Urinary bladder (tissue), 4 donors: ENCODE results near the gene SLC10A7. TPM values are rescaled to one million over a fixed set of nuclear protein-coding genes. Genes with fewer than 3 reads are reported as not detected.

Source experiments
- DNase-seq: peaks from one replicate; pipeline ENCODE4 v3.0.0-alpha.2; 2015; ENCODE audit errors: extremely low spot score
- H3K27ac ChIP-seq: one replicate; pipeline ENCODE4 v1.5.1; 2013; ENCODE audit warnings: low read depth, mild to moderate bottlenecking, moderate library complexity
- H3K36me3 ChIP-seq: one replicate; pipeline ENCODE4 v1.6.1; 2013; ENCODE audit warnings: mild to moderate bottlenecking, moderate library complexity; ENCODE audit not compliant: insufficient read depth
- H3K4me1 ChIP-seq: one replicate; pipeline ENCODE4 v1.6.1; 2013; ENCODE audit warnings: mild to moderate bottlenecking, moderate library complexity; ENCODE audit not compliant: insufficient read depth
- H3K4me3 ChIP-seq: one replicate; pipeline ENCODE4 v1.5.1; 2013; ENCODE audit warnings: low read depth, low read length
- WGBS: extraction: QIAGEN DNeasy Blood & Tissue Kit; methylation state at CpG from one replicate; pipeline ENCODE4 v1.1.7; 2013; 5-methylcytosine and 5-hydroxymethylcytosine counted together
- polyA plus RNA-seq: library from polyadenylated mRNA; stranded (reverse); fragments of 200-250 nt; gene quantifications from one replicate; pipeline ENCODE4 v1.2.3, GENCODE V29; 2013
- total RNA-seq: library from RNA; depleted of rRNA; stranded (reverse); fragments of >200 nt; gene quantifications from one replicate; pipeline ENCODE4 v1.2.3, GENCODE V29; 2014
- donor health status: healthy with polysubstance abuse.
- donor health status: healthy.

The SLC10A7 gene
- total and polyA plus RNA-seq, 2 donors: 5.4 to 42.9 TPM

GRCh38 chr4:146260521-146260920 is 261.2 kb downstream of the SLC10A7 start:
- H3K36me3 ChIP-seq: no peaks in the 10 kb centered on the region
- no peaks in the 10 kb centered on the region for H3K4me1 ChIP-seq
- DNase-seq: no peak
- WGBS: 95% methylated on average over 4 of the region's 4 CpGs
- H3K4me3 ChIP-seq: no peak overlapping the region
- H3K27ac ChIP-seq: no peak overlapping the region

GRCh38 chr4:146257511-146257910 is 264.2 kb downstream of the SLC10A7 start:
- 92% methylated on average over 1 of the region's 1 CpG for WGBS
- Histone ChIP-seq H3K27ac (no peak overlapping the region), H3K4me1 (no peaks in the 10 kb centered on the region), H3K36me3 (no peaks in the 10 kb centered on the region), H3K4me3 (no peak overlapping the region)
- DNase-seq: no peak

- Histone ChIP-seq H3K36me3 (no peaks in the 10 kb centered on the region), H3K4me3 (no peak overlapping the region), H3K4me1 (no peaks in the 10 kb centered on the region), H3K27ac (no peak overlapping the region)
- no peak for DNase-seq
- 63% methylated on average over 1 of the region's 1 CpG for WGBS
These were observed 265.4 kb downstream of the SLC10A7 start for GRCh38 chr4:146256328-146256727.

- Histone ChIP-seq H3K4me1 (no peaks in the 10 kb centered on the region), H3K36me3 (no peaks in the 10 kb centered on the region), H3K27ac (no peak overlapping the region), H3K4me3 (no peak overlapping the region)
- 57% methylated on average over 3 of the region's 3 CpGs for WGBS
- DNase-seq: no peak
These were observed 265.9 kb downstream of the SLC10A7 start for GRCh38 chr4:146255874-146256273.

- H3K4me1 ChIP-seq: no peaks in the 10 kb centered on the region
- no peak overlapping the region for H3K27ac ChIP-seq
- no peak for DNase-seq
- no peak overlapping the region for H3K4me3 ChIP-seq
- WGBS: 91% methylated on average over 1 of the region's 1 CpG
- no peaks in the 10 kb centered on the region for H3K36me3 ChIP-seq
These were observed 266.3 kb downstream of the SLC10A7 start for GRCh38 chr4:146255463-146255862.

GRCh38 chr4:146252969-146253611 is 268.6 kb downstream of the SLC10A7 start:
- WGBS: 81% methylated on average over 5 of the region's 5 CpGs
- no peak for DNase-seq
- Histone ChIP-seq H3K27ac (no peak overlapping the region), H3K36me3 (no peaks in the 10 kb centered on the region), H3K4me1 (no peaks in the 10 kb centered on the region), H3K4me3 (no peak overlapping the region)

- no peak for DNase-seq
- Histone ChIP-seq H3K4me1 (no peaks in the 10 kb centered on the region), H3K27ac (no peak overlapping the region), H3K4me3 (no peak overlapping the region), H3K36me3 (no peaks in the 10 kb centered on the region)
- WGBS: 68% methylated on average over 2 of the region's 2 CpGs
These were observed 274.4 kb downstream of the SLC10A7 start for GRCh38 chr4:146247356-146247755.

GRCh38 chr4:146246381-146246780 is 275.4 kb downstream of the SLC10A7 start:
- H3K36me3 ChIP-seq: no peaks in the 10 kb centered on the region
- H3K4me3 ChIP-seq: no peak overlapping the region
- no peak overlapping the region for H3K27ac ChIP-seq
- WGBS: 80% methylated on average over 6 of the region's 6 CpGs
- DNase-seq: no peak
- H3K4me1 ChIP-seq: no peaks in the 10 kb centered on the region

- H3K4me1 ChIP-seq: no peaks in the 10 kb centered on the region
These were observed 275.9 kb downstream of the SLC10A7 start for GRCh38 chr4:146245850-146246249.

GRCh38 chr4:146245246-146245645 is 276.5 kb downstream of the SLC10A7 start:
- Histone ChIP-seq H3K4me3 (no peak overlapping the region), H3K27ac (no peak overlapping the region), H3K36me3 (no peaks in the 10 kb centered on the region), H3K4me1 (no peaks in the 10 kb centered on the region)
- no peak for DNase-seq
- WGBS: 58% methylated on average over 3 of the region's 3 CpGs

More at GRCh38 chr4:146245850-146246249, 275.9 kb downstream of the SLC10A7 start:
- Histone ChIP-seq H3K36me3 (no peaks in the 10 kb centered on the region), H3K27ac (no peak overlapping the region), H3K4me3 (no peak overlapping the region)
- WGBS: 51% methylated on average over 4 of the region's 4 CpGs
- no peak for DNase-seq

GRCh38 chr4:146244496-146244895 is 277.2 kb downstream of the SLC10A7 start:
- no peaks in the 10 kb centered on the region for H3K4me1 ChIP-seq

GRCh38 chr4:146243883-146244277 is 277.9 kb downstream of the SLC10A7 start:
- 92% methylated on average over 17 of the region's 17 CpGs for WGBS
- H3K4me1 ChIP-seq: no peaks in the 10 kb centered on the region
- DNase-seq: no peak
- no peak overlapping the region for H3K27ac ChIP-seq
- no peak overlapping the region for H3K4me3 ChIP-seq
- H3K36me3 ChIP-seq: no peaks in the 10 kb centered on the region

More at GRCh38 chr4:146244496-146244895, 277.2 kb downstream of the SLC10A7 start:
- no peak overlapping the region for H3K4me3 ChIP-seq
- H3K36me3 ChIP-seq: no peaks in the 10 kb centered on the region
- DNase-seq: no peak
- peak overlapping the region; percentile 14 for H3K27ac ChIP-seq
- WGBS: 92% methylated on average over 9 of the region's 9 CpGs

GRCh38 chr4:146243141-146243882 is 278.4 kb downstream of the SLC10A7 start:
- Histone ChIP-seq H3K4me1 (no peaks in the 10 kb centered on the region), H3K27ac (no peak overlapping the region), H3K36me3 (no peaks in the 10 kb centered on the region), H3K4me3 (no peak overlapping the region)
- 71% methylated on average over 24 of the region's 24 CpGs for WGBS
- no peak for DNase-seq

GRCh38 chr4:146238107-146238506 is 283.6 kb downstream of the SLC10A7 start:
- no peaks in the 10 kb centered on the region for H3K4me1 ChIP-seq
- no peak for DNase-seq
- WGBS: 81% methylated on average over 3 of the region's 3 CpGs
- H3K36me3 ChIP-seq: no peaks in the 10 kb centered on the region
- no peak overlapping the region for H3K27ac ChIP-seq
- H3K4me3 ChIP-seq: no peak overlapping the region
